T-cell (primary cell): Measurements from ENCODE around the gene SYNM. TPM values are rescaled to one million over a fixed set of nuclear protein-coding genes. Genes with fewer than 3 reads are reported as not detected.

Experiments
- ATAC-seq, 4 experiments: fragments of 200-7000 bp in 3 of 4; fragments of 150-1000 bp in 1 of 4; cut with Tn5 transposase; replicated peaks in 1 of 4; 1 replicate in 3 of 4; 2 replicates in 1 of 4; pipeline ENCODE4 v1.10.0; 2021; ENCODE audit warnings: moderate library complexity in 3 of 4, mild to moderate bottlenecking in 2 of 4, moderate number of reproducible peaks in 1 of 4
- CTCF ChIA-PET, 2 donors: fragments of 300-600 bp; sonication (Branson Sonifier 250); formaldehyde crosslinking; loops; one replicate each; lab custom pipeline; 2022; ENCODE audit warnings: antibody characterized with exemption in 2 of 2; lab: Charles Lee
- POLR2A ChIA-PET, 2 donors: fragments of 300-600 bp; sonication (Branson Sonifier 250); formaldehyde crosslinking; loops; one replicate each; lab custom pipeline; 2022; ENCODE audit warnings: antibody characterized with exemption in 2 of 2; lab: Charles Lee
- DNase-seq, 35 experiments: peaks; one replicate each; pipeline versions ENCODE4 v3.0.0 to v3.0.0-alpha.2; 2013 to 2023
- H3K27ac ChIP-seq: one replicate; pipeline ENCODE4 v1.5.1; 2013; ENCODE audit warnings: low read length
- H3K27me3 ChIP-seq, 2 experiments: replicated peaks in 1 of 2; 1 replicate in 1 of 2; 2 replicates in 1 of 2; pipeline versions ENCODE4 v1.6.1 to v1.7.0; 2013; ENCODE audit warnings: low read length in 1 of 2, mixed read lengths in 1 of 2; ENCODE audit not compliant: control insufficient read depth in 2 of 2, insufficient read depth in 2 of 2; ENCODE audit errors: extremely low read depth in 1 of 2
- H3K36me3 ChIP-seq, 2 donors: 1 replicate in 1 of 2; 2 replicates in 1 of 2; pipeline versions ENCODE4 v1.6.1 to v1.7.0; 2013; ENCODE audit warnings: low read length in 1 of 2; ENCODE audit not compliant: control insufficient read depth in 2 of 2, insufficient read depth in 1 of 2; ENCODE audit errors: extremely low read depth in 1 of 2
- H3K4me1 ChIP-seq, 2 experiments: 1 replicate in 1 of 2; 2 replicates in 1 of 2; pipeline versions ENCODE4 v1.6.1 to v1.7.0; 2013; ENCODE audit warnings: low read length in 2 of 2, mixed read lengths in 1 of 2; ENCODE audit not compliant: insufficient read depth in 2 of 2, control insufficient read depth in 1 of 2; ENCODE audit errors: extremely low read depth in 1 of 2
- H3K4me3 ChIP-seq, 2 donors: 1 replicate in 1 of 2; 2 replicates in 1 of 2; pipeline versions ENCODE4 v1.5.1 to v1.7.0; 2013; ENCODE audit warnings: mild to moderate bottlenecking in 2 of 2, low read length in 1 of 2, moderate library complexity in 1 of 2; ENCODE audit not compliant: control insufficient read depth in 1 of 2; ENCODE audit errors: extremely low read depth in 1 of 2
- H3K9me3 ChIP-seq: 2 replicates; pipeline ENCODE4 v1.7.0; 2013
- H3K27ac Mint-ChIP-seq, 2 donors: one replicate each; pipeline ENCODE4 v1.8.0; 2020 to 2021; ENCODE audit warnings: mild to moderate bottlenecking in 2 of 2, mixed read lengths in 2 of 2
- H3K27me3 Mint-ChIP-seq, 2 donors: one replicate each; pipeline ENCODE4 v1.8.0; 2021 to 2022; ENCODE audit warnings: mixed read lengths in 2 of 2
- H3K36me3 Mint-ChIP-seq: one replicate; pipeline ENCODE4 v1.8.0; 2021; ENCODE audit warnings: mixed read lengths
- H3K4me1 Mint-ChIP-seq, 3 donors: one replicate each; pipeline ENCODE4 v1.8.0; 2020 to 2022; ENCODE audit warnings: mixed read lengths in 3 of 3, mild to moderate bottlenecking in 1 of 3
- H3K4me3 Mint-ChIP-seq, 3 donors: one replicate each; pipeline ENCODE4 v1.8.0; 2020 to 2022; ENCODE audit warnings: mild to moderate bottlenecking in 3 of 3, mixed read lengths in 3 of 3, moderate library complexity in 3 of 3
- H3K9me3 Mint-ChIP-seq, 3 donors: one replicate each; pipeline ENCODE4 v1.8.0; 2020 to 2022; ENCODE audit warnings: mixed read lengths in 3 of 3
- WGBS: methylation state at CpG from one replicate; pipeline ENCODE4 v1.1.5; 2013; ENCODE audit warnings: missing lambda C conversion rate; ENCODE audit not compliant: insufficient coverage; 5-methylcytosine and 5-hydroxymethylcytosine counted together
- total RNA-seq, 35 experiments: library from RNA in 6 of 35; stranded (reverse) in 6 of 35; fragments of 120-200 nt in 1 of 35; gene quantifications; one replicate each; pipeline versions ENCODE4 v1.2.1 to v1.2.4 and lab custom pipeline; 2013 to 2026

The SYNM gene
- total RNA-seq, 5 donors from 2014 or later (not counting 1 experiment from before 2014, with no cell fraction given): 3.7 to 7.3 (median 4.2) TPM

GRCh38 chr15:99092554-99093172 is 12.2 kb upstream of the SYNM start:
- H3K4me1 Mint-ChIP-seq: peaks cover 0 to 5% (median 3%) of the 10 kb centered on the region in 3 donors
- DNase-seq: no peak
- no peaks in the 10 kb centered on the region for H3K4me1 ChIP-seq
- H3K9me3 Mint-ChIP-seq: no peaks in the 10 kb centered on the region
- WGBS: 50% methylated on average over 4 of the region's 13 CpGs
- H3K9me3 ChIP-seq: no peaks in the 10 kb centered on the region
- ChIA-PET CTCF (no interaction called here), POLR2A (interaction anchor here in 1 of 2 donors (0.6 kb wide), 1 partner anchor 91 kb away, joined by 4 read pairs; no protein-coding TSS in a partner anchor)
- H3K36me3 Mint-ChIP-seq: no peaks in the 10 kb centered on the region
- H3K27ac ChIP-seq: no peak overlapping the region
- no peak overlapping the region for H3K4me3 ChIP-seq
- no peak overlapping the region for H3K27ac Mint-ChIP-seq
- no peaks in the 10 kb centered on the region for H3K36me3 ChIP-seq
- peaks cover 0 to 20% of the 10 kb centered on the region in 2 experiments for H3K27me3 ChIP-seq
- peaks cover 6 to 14% of the 10 kb centered on the region in 2 donors for H3K27me3 Mint-ChIP-seq
- ATAC-seq: no peak
- no peak overlapping the region for H3K4me3 Mint-ChIP-seq

- H3K27ac Mint-ChIP-seq: no peak overlapping the region
- no peaks in the 10 kb centered on the region for H3K36me3 Mint-ChIP-seq
- H3K9me3 Mint-ChIP-seq: no peaks in the 10 kb centered on the region
- WGBS: 91% methylated on average over 3 of the region's 3 CpGs
- CTCF ChIA-PET: no interaction called here
- Histone ChIP-seq H3K9me3 (no peaks in the 10 kb centered on the region), H3K4me3 (no peak overlapping the region), H3K27me3 (peaks cover 0 to 44% of the 10 kb centered on the region in 2 experiments), H3K4me1 (peaks cover 0 to 6% of the 10 kb centered on the region in 2 experiments), H3K27ac (no peak overlapping the region), H3K36me3 (no peaks in the 10 kb centered on the region)
- H3K4me3 Mint-ChIP-seq: no peak overlapping the region
- peaks cover 20 to 28% of the 10 kb centered on the region in 2 donors for H3K27me3 Mint-ChIP-seq
- no peak for ATAC-seq
- DNase-seq: no peak
- peaks cover 0 to 4% (median 3%) of the 10 kb centered on the region in 3 donors for H3K4me1 Mint-ChIP-seq
- POLR2A ChIA-PET: no interaction called here
Measured at GRCh38 chr15:99095626-99096025, 9.3 kb upstream of the SYNM start.

- Histone ChIP-seq H3K9me3 (no peaks in the 10 kb centered on the region), H3K4me1 (peaks cover 0 to 7% of the 10 kb centered on the region in 2 experiments), H3K4me3 (no peak overlapping the region), H3K27ac (no peak overlapping the region), H3K36me3 (no peaks in the 10 kb centered on the region), H3K27me3 (peaks cover 0 to 45% of the 10 kb centered on the region in 2 experiments)
- Mint-ChIP-seq H3K4me3 (no peak overlapping the region), H3K4me1 (peaks cover 0 to 5% (median 4%) of the 10 kb centered on the region in 3 donors), H3K36me3 (no peaks in the 10 kb centered on the region), H3K27ac (peak overlapping the region in 1 of 2 donors; percentile 68), H3K27me3 (peaks cover 21 to 30% of the 10 kb centered on the region in 2 donors), H3K9me3 (no peaks in the 10 kb centered on the region)
- no peak for ATAC-seq
- DNase-seq: no peak
- ChIA-PET CTCF (no interaction called here), POLR2A (no interaction called here)
- 81% methylated on average over 9 of the region's 11 CpGs for WGBS
Measured at GRCh38 chr15:99096173-99096893, 8.5 kb upstream of the SYNM start.

- DNase-seq (no peak), ATAC-seq (no peak)
- Histone ChIP-seq H3K4me1 (peaks cover 0 to 7% of the 10 kb centered on the region in 2 experiments), H3K4me3 (no peak overlapping the region), H3K36me3 (no peaks in the 10 kb centered on the region), H3K27me3 (peaks cover 0 to 48% of the 10 kb centered on the region in 2 experiments), H3K9me3 (no peaks in the 10 kb centered on the region), H3K27ac (no peak overlapping the region)
- no peaks in the 10 kb centered on the region for H3K36me3 Mint-ChIP-seq
- H3K27ac Mint-ChIP-seq: no peak overlapping the region
- ChIA-PET CTCF (no interaction called here), POLR2A (no interaction called here)
- no peak overlapping the region for H3K4me3 Mint-ChIP-seq
- H3K4me1 Mint-ChIP-seq: peaks cover 0 to 5% (median 4%) of the 10 kb centered on the region in 3 donors
- 85% methylated on average over 6 of the region's 11 CpGs for WGBS
- H3K9me3 Mint-ChIP-seq: no peaks in the 10 kb centered on the region
- peaks cover 26 to 36% of the 10 kb centered on the region in 2 donors for H3K27me3 Mint-ChIP-seq
Measured at GRCh38 chr15:99096894-99097426, 7.9 kb upstream of the SYNM start.

DNA sequence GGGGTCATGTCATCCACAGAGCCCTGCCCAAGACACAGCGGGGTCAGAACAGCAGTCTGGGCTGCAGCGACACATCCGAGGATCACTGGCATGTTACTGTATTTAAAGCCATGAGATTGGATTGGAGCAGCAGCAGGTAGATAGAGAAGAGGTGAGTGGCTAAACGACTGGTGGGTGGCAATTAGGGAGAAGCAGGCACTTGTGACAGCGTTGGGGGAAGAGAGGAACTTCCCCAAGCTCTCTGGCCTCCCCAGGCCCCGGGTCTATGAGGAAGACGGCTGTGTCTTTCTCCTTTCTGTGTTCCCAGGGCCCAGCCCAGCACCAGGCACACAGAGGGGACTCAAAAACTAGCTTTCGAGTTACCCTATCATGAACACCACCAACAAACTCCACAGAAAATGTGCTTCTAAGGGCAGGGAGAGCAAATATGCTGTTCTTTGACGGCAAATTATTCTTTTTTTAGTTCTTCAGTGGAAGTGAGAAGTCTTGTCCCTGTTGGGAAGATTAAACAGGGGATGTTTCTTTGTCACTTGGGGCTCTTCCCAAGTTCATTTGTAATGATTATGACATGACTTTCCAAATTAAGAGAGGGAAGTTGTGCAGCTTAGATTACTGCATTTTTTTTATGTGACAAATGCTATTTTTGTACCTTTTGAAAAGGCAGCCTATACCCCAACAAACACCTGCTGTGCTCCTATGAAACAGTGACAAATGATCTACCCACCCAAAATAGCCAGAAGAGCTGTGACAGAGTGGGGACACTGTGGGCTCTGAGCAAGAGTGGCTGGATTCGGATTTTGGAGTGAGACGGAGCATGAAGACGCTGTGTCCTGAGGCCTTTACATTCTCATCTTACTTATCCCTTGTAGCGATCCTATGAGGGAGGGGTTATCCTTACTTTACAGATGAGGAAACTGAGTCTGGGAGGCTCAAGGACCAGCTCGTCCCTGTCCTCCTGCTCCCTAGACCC is 7.2 kb upstream of the SYNM start:
- ChIA-PET CTCF (no interaction called here), POLR2A (no interaction called here)
- H3K36me3 ChIP-seq: no peaks in the 10 kb centered on the region
- Mint-ChIP-seq H3K27ac (no peak overlapping the region), H3K4me3 (no peak overlapping the region), H3K9me3 (no peaks in the 10 kb centered on the region), H3K27me3 (peaks cover 32 to 42% of the 10 kb centered on the region in 2 donors), H3K4me1 (peaks cover 0 to 5% (median 4%) of the 10 kb centered on the region in 3 donors), H3K36me3 (no peaks in the 10 kb centered on the region)
- 92% methylated on average over 3 of the region's 14 CpGs for WGBS
- no peak overlapping the region for H3K4me3 ChIP-seq
- peaks cover 0 to 56% of the 10 kb centered on the region in 2 experiments for H3K27me3 ChIP-seq
- H3K27ac ChIP-seq: no peak overlapping the region
- H3K4me1 ChIP-seq: peaks cover 0 to 7% of the 10 kb centered on the region in 2 experiments
- no peak for DNase-seq
- no peak for ATAC-seq
- no peaks in the 10 kb centered on the region for H3K9me3 ChIP-seq

GRCh38 chr15:99098426-99098825 is 6.5 kb upstream of the SYNM start:
- Mint-ChIP-seq H3K27me3 (peaks cover 33 to 45% of the 10 kb centered on the region in 2 donors), H3K9me3 (no peaks in the 10 kb centered on the region), H3K27ac (no peak overlapping the region), H3K4me3 (no peak overlapping the region), H3K36me3 (no peaks in the 10 kb centered on the region), H3K4me1 (peaks cover 0 to 5% (median 4%) of the 10 kb centered on the region in 3 donors)
- no peak overlapping the region for H3K27ac ChIP-seq
- no peak overlapping the region for H3K4me3 ChIP-seq
- ChIA-PET POLR2A (no interaction called here), CTCF (no interaction called here)
- peaks cover 0 to 63% of the 10 kb centered on the region in 2 experiments for H3K27me3 ChIP-seq
- 82% methylated on average over 12 of the region's 12 CpGs for WGBS
- H3K9me3 ChIP-seq: no peaks in the 10 kb centered on the region
- ATAC-seq: no peak
- DNase-seq: no peak
- no peaks in the 10 kb centered on the region for H3K36me3 ChIP-seq
- H3K4me1 ChIP-seq: peaks cover 0 to 7% of the 10 kb centered on the region in 2 experiments
